H54 (cell line): ENCODE data around the gene ABHD2.

Source experiments
- DNase-seq: peaks from one replicate; pipeline ENCODE4 v3.0.0; 2011; ENCODE audit warnings: low spot score, mixed read lengths; ENCODE audit not compliant: insufficient read length
- FAIRE-seq: peaks from 3 replicates; lab custom pipeline; 2011; peaks lifted over from hg19 to GRCh38; lab: Jason Lieb, UNC
- POLR2A ChIP-seq: IDR thresholded peaks from 2 replicates; pipeline ENCODE4 v1.6.1; 2011; ENCODE audit warnings: low read depth, mild to moderate bottlenecking, low read length

The ABHD2 gene

GRCh38 chr15:89174476-89174875 lies 86.2 kb downstream of the ABHD2 start:
- no peak for TF ChIP-seq POLR2A
- no peak for DNase-seq
- FAIRE-seq = no peak

- FAIRE-seq (no peak), DNase-seq (no peak)
- TF ChIP-seq POLR2A = no peak
Measured at GRCh38 chr15:89175617-89176191, 87.4 kb downstream of the ABHD2 start.

- no peak for TF ChIP-seq POLR2A
- DNase-seq = no peak
- no peak for FAIRE-seq
Measured at GRCh38 chr15:89177116-89177515, 88.9 kb downstream of the ABHD2 start.

- DNase-seq = peak; percentile 7
- FAIRE-seq = no peak
- no peak for TF ChIP-seq POLR2A
Measured at GRCh38 chr15:89177633-89178306, 89.5 kb downstream of the ABHD2 start.

GRCh38 chr15:89178307-89178977 lies 90.2 kb downstream of the ABHD2 start:
- no peak for FAIRE-seq
- TF ChIP-seq POLR2A = no peak
- no peak for DNase-seq

GRCh38 chr15:89179966-89180875 lies 92.0 kb downstream of the ABHD2 start:
- TF ChIP-seq POLR2A = no peak
- FAIRE-seq (no peak), DNase-seq (no peak)

- FAIRE-seq (no peak), DNase-seq (no peak)
- TF ChIP-seq POLR2A = no peak
Measured at GRCh38 chr15:89184357-89184756, 96.1 kb downstream of the ABHD2 start.

- FAIRE-seq = no peak
- TF ChIP-seq POLR2A = no peak
Measured at GRCh38 chr15:89184886-89185526, 96.8 kb downstream of the ABHD2 start.

GRCh38 chr15:89186803-89187202 lies 98.5 kb downstream of the ABHD2 start:
- no peak for DNase-seq
- no peak for FAIRE-seq
- TF ChIP-seq POLR2A = no peak

More at GRCh38 chr15:89184886-89185526, 96.8 kb downstream of the ABHD2 start:
- DNase-seq = no peak

- FAIRE-seq (no peak), DNase-seq (no peak)
- TF ChIP-seq POLR2A = no peak
Measured at GRCh38 chr15:89187301-89187985, 99.2 kb downstream of the ABHD2 start.

GRCh38 chr15:89187986-89188514 lies 99.8 kb downstream of the ABHD2 start:
- no peak for FAIRE-seq
- DNase-seq = no peak
- no peak for TF ChIP-seq POLR2A

GRCh38 chr15:89192136-89192535 lies 103.9 kb downstream of the ABHD2 start:
- DNase-seq = no peak
- no peak for FAIRE-seq
- no peak for TF ChIP-seq POLR2A

GRCh38 chr15:89192766-89193165 lies 104.5 kb downstream of the ABHD2 start:
- DNase-seq (no peak), FAIRE-seq (no peak)
- TF ChIP-seq POLR2A = no peak
